Activated CD8-positive, alpha-beta memory T cell treated with anti-CD3 and anti-CD28 coated beads for 4 hours (primary cell): ENCODE results near the gene GPR183.

Experiments
- DNase-seq, 2 donors: peaks; one replicate each; pipeline ENCODE4 v3.0.0-alpha.2; 2020; ENCODE audit warnings: low read depth in 2 of 2

Gene GPR183

DNA sequence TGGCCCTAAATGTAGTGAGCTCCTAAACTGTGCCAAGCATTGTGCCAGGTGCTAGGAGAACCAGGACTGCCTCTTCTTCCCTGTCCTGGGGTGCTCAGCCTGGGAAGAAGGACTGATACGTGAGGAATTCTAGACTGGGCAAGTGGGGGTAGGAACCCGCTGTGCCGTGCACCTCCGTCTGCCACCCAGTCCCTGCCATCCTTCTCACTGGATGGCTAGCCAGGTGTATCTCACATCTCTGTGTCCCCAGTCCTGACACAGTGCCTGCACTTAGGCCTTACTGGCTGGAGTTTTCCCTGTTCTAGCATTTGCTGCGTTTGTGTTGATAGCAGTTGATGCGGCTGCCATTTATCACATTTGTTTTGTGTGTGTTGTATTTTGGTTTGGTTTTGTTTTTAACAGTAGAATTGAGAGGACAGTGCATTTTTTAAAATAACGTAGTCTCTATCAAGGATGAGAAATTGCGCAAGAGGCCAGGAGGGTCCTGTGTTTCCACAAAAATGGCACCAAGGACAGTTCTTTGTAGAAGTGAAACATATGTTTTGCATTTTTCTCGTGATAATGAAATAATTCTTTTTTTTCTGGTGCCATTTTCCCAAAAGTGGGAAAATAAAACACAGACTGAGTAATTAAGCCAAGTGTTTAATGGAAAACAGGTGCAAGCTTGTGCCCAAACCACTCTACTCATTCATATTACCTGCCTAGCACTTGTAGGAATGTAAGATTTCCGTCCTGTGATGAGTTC is 4.7 kb upstream of the GPR183 start:
- DNase-seq = no peak

DNA sequence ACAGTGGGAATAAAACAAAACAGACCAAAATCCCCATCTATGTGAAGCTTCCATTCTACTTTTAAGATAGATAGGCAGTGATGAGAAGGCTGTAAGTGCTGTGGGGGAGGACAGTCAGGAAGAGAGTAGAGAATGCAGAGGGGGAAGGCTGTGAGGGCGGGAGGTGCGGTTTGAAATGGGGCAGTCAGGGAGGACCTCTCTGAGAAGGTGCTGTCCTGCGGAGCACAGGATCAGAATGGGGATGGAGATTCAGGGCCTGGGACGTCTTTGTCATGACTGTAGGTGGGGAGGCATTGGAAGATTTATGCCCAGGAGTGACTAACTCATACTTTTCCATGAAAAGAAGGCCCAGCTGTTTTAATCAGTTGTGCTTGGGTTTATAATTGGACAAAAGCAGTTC is 3.9 kb upstream of the GPR183 start:
- DNase-seq = no peak

DNA sequence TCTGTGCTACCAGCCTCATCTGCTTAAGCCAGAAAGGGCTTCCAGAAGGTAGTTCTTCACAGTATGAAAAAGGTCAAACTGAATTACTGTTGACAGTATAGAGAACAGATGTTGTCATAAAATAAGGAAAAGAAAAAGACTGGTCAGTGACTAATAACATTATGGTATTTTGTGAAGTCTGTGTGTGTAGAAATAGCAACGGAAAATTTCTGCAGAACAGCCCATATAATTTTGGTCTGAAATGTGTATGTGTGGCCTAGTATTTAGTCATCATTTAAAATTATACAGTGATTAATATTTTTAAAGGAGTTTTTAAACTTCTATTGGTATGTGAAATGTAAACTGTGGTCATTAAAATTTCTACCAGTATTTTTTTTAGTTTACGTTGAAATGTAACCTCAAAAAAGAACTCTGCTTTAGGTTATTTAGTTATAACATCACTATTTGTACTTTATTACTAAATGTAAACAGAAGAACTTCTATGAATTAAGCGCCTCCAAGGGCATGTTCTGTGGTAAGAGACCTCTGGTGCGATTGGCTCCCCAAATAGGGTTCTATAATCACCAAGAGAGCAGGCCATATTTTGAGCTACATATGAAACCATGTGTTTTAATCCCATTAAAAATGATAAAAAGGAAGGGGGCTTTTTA is 3.3 kb upstream of the GPR183 start:
- DNase-seq = no peak

DNA sequence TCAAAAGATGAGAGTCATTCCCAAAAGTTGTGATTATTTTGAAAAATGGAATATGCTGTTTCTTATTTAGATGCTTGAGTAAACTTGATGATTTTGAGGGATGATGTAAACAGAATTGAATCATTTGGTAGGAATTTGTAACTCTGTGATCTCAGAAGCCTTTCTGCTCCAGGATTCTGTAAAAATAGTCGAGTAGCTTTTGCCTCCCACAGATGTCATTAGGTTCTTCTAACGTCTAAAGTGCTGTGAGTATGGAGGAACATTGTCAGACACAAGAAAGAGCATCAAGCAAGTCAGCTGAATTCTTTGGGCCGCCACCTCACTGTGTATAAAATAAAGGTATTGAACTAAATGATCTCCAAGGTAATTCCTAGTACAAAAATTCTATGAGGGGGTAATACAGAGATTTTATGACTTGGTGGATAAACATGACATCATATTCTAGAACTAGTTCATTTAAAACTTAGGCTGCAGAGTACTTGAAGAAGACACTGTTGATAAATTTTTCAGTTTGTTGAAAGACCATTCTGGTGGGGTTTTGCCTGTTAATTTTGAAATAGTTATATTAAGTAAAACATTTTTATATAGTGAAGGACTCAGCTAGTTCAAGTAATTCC is 1.4 kb upstream of the GPR183 start:
- no peak for DNase-seq

DNA sequence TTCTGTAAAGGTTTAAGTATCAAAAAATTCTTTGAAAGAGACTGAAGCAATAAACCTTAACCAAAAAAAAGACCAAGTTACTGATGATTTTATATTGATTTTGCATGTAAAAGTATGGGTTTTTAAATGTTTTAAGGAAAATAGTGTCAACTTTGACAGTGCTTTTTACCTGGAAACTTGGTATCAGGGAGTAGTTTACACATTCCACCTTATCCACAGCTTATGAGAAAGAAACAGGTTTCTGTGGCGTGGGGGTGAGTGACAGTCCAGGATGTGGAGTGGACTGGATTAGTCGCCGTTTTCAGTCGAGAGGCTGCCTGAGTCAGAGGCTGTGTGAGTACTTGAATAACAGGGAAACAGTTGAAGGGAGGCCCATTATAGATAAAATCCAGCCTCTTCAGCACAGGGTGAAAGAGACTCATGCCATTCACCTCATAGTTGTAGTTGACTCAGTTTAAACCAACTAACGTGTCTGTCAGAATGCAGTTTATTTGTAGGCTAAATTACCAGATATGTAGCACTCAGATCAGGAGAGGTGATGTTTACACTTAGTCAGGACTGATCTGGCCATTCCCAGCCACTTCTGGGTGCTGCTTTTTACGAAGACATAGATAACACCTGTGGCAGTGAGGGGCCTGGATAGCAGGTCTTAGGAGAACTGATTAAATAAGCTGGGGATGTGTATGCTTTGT is 595 bp upstream of the GPR183 start:
- DNase-seq = peak in 1 of 2 donors; percentile 50

DNA sequence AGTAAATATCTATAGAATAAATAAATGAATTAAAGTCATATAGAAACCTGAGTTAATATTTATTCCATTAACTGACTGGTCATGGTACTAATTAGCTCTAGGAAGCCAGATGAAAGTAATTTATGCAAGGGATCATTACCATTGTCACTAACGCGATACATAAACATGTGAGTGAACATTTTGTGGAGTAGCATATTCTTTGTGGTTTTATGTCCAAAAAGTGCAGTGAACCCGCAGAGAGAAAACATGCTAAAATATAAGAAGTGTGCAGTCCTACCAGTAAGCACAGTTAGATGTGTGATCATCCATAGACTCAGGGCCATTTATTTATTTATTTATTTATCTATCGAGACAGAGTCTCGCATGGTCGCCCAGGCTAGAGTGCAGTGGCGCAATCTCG is 1.6 kb downstream of the GPR183 start:
- DNase-seq = no peak

DNA sequence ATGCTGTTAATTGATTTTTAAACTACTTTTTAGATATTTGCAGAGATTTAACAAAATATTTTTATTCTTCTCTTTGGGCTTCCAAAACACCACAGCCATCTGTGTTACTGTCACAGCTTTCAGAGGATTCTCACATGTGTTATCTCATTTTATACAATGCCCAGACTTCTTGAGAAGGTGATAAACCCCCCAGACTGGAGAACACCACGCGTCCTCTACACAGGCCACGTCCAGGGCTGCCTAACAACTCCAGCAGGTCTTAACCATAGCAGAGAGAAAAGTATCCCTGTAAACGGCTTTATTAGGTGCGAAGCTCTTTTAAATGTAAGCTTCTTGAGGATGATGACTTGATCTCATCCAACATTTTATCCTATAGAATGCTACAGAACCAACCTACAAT is 2.0 kb downstream of the GPR183 start:
- no peak for DNase-seq

DNA sequence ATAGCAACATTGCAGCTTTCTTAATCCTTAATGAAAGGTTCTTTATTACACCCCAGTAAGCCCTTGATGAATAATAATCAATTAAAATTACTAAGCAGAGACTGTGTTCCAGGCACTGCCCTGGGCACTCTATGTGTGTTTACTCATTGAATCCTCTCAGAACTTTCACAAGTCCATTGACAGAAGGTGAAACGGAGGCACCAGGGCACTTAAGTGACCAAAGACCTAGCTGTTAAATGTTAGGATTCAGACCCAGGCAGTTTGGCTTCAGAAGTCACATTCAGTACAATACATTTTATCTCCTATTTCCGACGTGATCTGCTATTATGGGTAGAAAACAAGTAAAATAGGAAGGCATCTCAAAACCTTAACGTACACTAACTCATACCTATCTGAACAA is 2.7 kb downstream of the GPR183 start:
- no peak for DNase-seq

DNA sequence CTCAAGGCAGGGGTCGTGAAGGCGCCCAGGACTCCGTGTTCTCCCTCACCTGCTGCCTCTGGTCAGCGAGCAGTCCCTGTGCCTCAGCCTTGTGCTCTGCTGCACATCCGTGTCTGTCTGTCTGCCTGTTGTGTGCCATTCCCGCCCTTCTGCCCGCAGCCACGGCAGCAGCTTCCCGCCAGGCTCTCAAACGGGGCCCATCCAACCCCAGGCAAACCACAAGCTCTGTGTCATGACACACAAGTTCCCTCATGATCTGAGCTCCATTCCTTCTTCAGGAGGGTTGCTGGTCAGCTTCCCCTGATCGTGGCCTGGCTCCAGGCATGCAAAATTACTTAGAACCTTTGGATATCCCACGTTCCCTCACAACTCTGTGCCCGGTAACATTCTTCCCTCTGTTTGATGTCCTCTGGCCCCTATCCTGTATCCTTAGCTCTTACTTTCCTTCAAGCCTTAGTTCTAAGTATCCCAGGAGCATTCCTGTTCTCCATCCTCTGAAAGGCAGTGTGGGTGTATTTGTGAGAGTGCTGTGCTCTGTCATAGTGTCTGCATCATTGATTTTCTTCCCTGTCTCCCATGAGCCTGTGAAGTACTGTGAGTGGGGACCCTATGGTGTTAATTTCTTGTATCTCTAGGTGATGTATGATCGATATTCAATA is 3.2 kb downstream of the GPR183 start:
- no peak for DNase-seq

DNA sequence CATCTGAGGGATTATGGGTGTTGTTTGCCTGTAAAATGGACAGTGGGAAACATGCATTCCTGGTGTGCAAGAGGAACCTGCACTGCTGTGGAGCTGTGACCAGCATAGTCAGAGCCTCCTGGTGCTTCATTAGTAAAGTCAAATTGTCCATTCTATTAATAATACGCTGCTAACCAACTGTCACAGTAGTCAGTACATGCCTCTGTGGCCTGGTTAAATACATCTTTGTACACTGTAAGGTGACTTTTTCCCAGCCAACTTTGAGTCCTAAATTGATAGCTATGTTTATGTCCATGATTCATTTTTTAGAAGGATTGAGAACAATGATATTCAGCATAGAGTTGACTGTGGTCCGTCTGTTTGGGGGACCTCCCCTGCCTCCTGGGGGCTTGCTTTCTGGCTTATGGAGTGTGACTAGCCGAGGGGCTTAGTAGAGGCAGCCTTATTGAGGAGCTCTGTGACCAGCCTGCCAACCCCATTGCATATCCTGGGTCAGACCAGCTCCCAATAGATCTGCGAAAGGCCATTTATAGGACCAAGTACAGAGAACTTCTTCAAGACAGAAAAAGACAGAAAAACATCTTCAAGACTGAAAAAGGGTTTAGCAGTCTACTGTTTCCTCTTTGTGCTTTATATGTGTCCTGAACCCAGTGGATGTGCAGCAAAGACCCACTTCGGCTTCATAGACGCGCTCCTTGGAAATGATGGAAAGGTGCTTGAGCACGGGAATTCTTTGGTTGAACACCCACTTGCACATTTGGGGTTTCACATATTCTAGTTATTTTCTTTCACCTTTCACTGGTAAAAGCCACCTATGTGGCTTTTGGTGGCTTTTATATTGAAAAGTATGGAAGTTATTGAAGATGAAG is 4.3 kb downstream of the GPR183 start:
- no peak for DNase-seq

DNA sequence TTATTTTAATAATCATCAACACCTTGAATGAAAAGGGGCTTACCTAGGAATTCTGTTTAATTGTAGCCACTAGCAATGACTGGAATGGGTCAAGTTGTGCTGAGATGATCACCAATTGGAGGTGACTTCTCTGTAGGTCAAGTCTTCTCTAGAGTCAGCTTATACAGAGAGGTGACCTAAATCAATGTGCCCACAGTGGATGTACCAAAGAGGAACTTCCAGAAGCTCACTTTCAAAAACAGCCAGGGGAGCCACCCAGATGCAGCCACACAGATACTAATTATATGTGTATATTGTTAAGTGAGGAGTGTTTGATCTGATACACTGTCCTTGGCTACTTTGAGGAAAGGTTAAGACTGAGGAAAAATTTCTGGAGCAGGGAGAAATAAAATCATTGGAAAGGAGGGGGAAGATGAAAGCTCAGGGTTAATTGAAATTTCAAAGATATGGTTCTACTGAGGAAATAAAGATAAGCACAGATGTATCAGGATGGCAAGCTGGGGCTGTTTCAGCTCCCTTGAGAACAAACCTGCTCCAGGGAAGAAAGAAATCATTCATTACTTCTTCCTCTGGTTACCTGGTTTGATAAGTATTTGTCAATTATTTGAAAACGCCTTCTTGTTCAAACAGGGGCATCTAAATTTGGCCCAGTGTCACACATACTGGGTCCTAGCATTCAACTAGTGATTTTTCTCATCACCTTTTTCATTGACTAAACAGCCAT is 5.1 kb downstream of the GPR183 start:
- DNase-seq = no peak

DNA sequence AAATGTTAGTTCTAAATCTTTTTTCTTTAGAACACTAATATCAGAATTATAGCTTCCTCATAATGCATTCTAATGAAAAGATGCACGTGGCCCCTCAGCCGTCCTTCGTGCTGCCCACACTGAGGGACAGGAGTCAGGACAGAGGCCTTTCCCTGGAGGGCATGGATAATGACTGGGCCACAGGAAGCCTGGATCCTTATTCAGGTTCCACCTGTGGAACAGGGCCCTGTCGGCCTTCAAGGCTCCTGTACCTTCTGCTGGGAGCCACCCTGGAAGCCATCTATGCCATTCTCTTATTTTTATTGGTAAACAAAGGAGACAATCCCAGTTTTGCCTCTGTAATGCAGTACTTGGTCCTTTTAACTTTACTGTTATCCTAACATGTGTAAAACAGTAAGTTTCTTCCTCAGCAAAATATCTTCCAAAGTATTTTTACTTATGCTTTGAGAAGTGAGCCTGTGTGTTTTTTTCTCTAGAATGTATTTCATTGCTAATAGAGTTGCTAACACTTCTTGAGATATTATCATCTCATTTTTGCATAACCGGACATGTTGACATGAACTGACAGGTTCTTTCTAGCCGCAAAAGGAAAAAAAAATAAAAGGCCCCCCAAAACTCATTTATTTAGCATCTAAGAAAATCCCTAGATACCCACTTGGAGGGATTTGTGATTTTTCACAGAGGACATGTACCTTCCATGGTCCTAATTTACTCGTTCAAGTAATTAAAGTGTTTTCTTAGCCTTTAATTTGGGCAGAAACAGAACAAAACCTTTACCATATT is 6.0 kb downstream of the GPR183 start:
- DNase-seq = no peak

DNA sequence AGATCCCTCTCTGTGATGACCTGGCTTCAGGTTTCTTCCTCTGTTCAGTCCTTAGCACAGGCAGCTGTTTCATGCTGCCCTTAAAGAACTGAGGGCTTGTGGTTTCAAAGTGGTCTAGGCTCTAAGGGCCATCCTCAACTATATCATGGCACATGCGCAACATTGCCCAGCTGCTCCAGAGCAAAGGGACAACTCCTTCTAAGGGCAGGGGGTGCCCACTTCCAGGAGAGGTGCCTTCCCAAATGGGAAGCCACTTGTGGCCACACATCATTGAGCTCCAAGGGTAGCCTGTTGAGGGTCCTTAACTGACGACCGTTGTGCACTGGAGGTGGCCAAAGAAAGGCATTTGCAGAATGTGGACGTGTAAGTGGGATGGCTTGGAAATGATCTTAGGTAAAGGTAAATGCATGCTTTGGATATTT is 7.3 kb downstream of the GPR183 start:
- no peak for DNase-seq

DNA sequence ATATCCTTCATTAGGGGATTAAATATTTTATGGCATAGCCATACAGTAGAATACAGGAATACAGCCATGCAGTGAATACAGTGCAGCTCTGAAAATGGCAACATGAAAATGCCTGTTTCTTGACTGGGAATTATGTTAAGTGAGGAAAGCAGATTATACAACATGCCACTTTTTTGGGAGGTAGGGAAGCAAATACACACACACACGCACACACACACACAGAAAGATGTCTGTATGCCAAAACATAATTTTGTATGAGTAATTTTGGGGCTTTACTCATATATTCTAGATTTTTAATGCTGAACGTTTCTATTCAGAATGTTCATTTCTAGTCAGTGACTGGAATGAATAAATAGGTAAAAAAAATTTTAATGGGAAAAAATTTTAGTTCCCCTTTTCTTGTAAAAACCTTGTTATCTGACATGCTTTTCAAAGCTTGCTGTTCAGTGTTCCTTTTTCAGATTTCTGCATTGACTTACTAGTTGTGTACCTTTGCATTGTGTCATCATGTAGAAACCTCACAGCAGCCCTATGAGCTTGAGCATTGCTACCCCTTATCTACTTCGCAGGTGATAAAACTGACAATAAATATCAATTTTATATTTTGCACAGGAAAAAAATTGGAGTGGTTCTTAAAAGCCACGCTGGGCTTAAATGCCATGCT is 7.8 kb downstream of the GPR183 start:
- no peak for DNase-seq

DNA sequence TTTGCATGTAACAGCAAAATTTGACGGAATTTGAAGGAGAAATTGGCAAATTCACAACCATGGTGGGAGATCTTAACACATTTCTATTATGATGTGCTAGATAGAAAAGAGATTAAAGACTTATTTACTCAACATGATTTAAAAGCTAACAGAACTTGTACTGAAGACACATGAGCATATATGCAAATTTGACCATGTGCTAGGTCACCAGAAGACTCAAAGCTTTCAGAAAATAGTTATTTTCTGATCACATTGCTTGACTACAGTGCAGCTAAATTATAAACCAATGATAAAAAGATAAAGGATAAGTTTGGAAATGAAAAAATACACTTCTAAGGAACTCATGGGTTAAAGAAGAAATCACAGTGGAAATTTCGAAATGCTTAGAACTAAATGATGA is 9.1 kb downstream of the GPR183 start:
- DNase-seq = no peak

DNA sequence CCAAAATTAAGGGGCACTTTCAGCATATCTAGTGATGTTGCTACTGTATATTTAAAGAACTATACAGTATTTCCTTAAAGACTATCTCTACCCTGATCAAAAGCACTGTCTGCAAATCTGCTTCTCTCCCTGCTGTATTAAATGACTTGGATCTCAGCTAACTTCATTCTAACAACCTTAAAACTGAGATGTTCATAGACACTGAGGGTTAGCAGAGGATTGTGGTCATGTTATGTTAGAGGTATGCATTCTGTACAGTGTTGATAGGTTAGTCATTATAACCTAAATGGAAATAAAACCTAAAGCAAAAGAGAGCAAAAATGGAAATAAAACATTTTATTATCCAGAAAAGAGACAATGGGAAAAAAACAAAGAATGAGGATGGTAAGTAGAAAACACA is 9.9 kb downstream of the GPR183 start:
- DNase-seq = no peak

DNA sequence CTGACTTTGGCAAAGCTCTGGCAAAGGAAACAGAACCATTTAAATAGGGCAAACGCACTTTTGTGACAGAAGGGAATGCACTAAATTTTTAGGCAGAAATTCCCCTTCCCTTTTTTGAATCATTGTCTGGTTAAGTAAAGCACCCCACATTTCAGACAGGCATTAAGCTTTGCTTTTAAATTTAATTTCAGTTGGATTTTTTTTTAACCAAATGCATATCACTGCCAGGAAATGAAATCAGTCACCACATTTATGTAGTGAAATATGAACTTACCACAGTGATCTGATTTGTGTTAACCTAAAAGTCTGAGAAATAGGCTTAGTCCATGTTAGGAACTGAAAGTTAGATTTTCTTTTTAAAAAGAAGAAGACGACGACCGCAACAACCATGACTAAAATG is 10.8 kb downstream of the GPR183 start:
- no peak for DNase-seq

DNA sequence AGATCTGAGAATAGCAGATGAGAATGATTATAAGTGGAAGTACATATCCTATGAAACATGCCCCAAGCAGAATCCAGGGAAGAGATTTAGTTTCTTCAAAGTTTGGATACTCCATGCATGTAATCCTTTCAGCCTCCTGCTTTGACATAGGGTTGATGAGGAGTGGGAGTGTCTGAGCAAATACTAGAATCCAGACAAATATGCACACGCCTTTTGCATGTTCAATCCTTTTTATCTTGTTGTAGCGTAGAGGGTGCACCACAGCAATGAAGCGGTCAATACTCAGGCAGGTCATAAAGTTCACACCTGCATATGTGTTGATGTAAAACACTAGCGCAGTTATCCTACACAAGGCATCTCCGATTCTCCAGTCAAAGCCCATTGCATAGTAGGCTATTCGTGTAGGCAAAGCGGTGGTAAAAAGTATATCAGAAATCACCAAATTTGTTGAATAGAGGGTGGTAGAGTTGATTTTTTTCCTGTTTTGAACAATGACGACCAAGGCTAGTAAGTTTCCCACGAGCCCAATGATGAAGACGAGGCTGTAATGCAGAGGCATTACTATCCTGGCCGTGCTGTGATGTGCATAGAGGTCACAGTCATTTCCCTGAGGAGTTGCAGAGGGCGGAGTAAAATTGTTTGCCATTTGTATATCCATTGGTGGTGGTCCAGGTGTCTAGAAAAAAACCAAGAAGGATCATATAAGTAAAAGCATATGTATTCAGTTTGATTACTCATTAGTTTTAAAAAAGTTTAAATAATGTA is 11.5 kb downstream of the GPR183 start:
- no peak for DNase-seq
